Bronchial epithelial cell (primary cell): ENCODE measurements around the gene RAD51B. TPM values are rescaled to one million over a fixed set of nuclear protein-coding genes. Genes with fewer than 3 reads are reported as not detected.

Experiments
- DNase-seq: peaks from one replicate; pipeline ENCODE4 v3.0.0-alpha.2; 2010; ENCODE audit warnings: low read depth
- FAIRE-seq: peaks from 2 replicates; lab custom pipeline; 2011; peaks lifted over from hg19 to GRCh38; lab: Jason Lieb, UNC
- H3K27me3 ChIP-seq: 2 replicates; pipeline ENCODE4 v1.5.1; 2011; ENCODE audit warnings: low read length; ENCODE audit not compliant: control insufficient read depth, insufficient read depth
- H3K36me3 ChIP-seq: 2 replicates; pipeline ENCODE4 v1.5.1; 2011; ENCODE audit warnings: low read length; ENCODE audit not compliant: control insufficient read depth, insufficient read depth
- H3K4me3 ChIP-seq: 2 replicates; pipeline ENCODE4 v1.5.1; 2011; ENCODE audit warnings: mild to moderate bottlenecking, low read depth, low read length, control low read depth
- total RNA-seq: library from RNA; depleted of rRNA; stranded (reverse); fragments of >200 nt; gene quantifications from 2 replicates; pipeline ENCODE4 v1.2.1, GENCODE V29; 2014
- TF ChIP-seq, protein P1 (sequence below): IDR thresholded peaks from 2 replicates; pipeline ENCODE4 v1.5.1; 2011; ENCODE audit warnings: mild to moderate bottlenecking, moderate library complexity, low read length, control low read depth, inconsistent platforms; ENCODE audit not compliant: insufficient read depth, severe bottlenecking

Gene RAD51B
- total RNA-seq, 1 donor from 2014 or later, result 12.1 TPM

DNA sequence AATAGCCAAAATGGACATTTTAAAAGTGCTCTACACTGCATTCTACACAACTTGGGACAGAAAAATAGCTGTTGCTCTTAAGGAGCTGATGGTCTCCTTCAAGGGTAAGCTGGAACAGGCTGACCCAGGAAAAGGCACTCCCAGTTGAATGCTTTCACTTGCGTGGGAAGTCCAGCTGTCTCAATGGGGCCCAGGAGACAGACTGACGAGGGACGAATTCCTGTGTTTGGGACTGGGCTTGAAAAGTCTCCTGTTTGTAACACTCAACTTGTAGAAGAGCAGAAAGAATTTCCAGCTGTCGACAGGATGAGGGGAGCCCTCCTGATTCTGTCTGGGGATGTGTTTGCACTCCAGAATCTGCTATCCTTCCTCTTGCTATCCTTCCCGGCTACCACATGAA lies 792.5 kb downstream of the RAD51B start:
- Histone ChIP-seq H3K4me3 (no peak overlapping the region), H3K36me3 (no peaks in the 10 kb centered on the region), H3K27me3 (no peaks in the 10 kb centered on the region)
- no peak for DNase-seq
- TF ChIP-seq, protein P1, sequence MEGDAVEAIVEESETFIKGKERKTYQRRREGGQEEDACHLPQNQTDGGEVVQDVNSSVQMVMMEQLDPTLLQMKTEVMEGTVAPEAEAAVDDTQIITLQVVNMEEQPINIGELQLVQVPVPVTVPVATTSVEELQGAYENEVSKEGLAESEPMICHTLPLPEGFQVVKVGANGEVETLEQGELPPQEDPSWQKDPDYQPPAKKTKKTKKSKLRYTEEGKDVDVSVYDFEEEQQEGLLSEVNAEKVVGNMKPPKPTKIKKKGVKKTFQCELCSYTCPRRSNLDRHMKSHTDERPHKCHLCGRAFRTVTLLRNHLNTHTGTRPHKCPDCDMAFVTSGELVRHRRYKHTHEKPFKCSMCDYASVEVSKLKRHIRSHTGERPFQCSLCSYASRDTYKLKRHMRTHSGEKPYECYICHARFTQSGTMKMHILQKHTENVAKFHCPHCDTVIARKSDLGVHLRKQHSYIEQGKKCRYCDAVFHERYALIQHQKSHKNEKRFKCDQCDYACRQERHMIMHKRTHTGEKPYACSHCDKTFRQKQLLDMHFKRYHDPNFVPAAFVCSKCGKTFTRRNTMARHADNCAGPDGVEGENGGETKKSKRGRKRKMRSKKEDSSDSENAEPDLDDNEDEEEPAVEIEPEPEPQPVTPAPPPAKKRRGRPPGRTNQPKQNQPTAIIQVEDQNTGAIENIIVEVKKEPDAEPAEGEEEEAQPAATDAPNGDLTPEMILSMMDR, result no peak
- FAIRE-seq, result no peak

DNA sequence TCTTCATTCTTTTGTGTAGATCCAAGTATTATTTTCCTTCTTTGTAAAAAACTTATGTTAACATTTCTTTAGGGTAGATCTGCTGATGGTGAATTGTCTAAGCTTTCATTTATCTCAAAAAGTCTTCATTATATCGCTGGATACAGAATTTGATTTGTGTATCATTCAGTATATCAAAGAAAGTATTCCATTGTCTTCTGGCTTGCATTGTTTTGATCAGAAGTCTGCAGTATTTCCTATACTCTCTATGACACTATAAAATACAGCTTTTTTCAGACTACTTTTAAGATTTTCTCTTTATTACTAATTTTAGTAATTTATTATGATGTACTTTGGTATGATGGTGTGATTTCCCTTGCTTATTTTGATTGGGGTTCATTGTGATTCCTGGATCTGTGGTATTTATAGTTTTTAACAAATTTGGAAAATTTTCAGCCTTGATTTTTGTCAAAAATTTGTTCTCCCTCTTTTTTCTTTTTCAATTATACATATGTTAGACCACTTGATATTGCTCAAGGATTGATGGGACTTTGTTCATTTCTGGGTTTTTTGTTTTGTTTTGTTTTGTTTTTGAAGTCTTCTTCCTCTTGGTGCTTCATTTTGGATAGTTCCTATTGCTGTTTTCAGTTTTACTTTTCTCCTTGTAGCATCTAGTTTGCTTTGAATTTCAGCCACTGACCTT lies 796.8 kb downstream of the RAD51B start:
- TF ChIP-seq, protein P1, result no peak
- FAIRE-seq (no peak), DNase-seq (peak; percentile 17)
- Histone ChIP-seq H3K27me3 (no peaks in the 10 kb centered on the region), H3K36me3 (no peaks in the 10 kb centered on the region), H3K4me3 (no peak overlapping the region)

DNA sequence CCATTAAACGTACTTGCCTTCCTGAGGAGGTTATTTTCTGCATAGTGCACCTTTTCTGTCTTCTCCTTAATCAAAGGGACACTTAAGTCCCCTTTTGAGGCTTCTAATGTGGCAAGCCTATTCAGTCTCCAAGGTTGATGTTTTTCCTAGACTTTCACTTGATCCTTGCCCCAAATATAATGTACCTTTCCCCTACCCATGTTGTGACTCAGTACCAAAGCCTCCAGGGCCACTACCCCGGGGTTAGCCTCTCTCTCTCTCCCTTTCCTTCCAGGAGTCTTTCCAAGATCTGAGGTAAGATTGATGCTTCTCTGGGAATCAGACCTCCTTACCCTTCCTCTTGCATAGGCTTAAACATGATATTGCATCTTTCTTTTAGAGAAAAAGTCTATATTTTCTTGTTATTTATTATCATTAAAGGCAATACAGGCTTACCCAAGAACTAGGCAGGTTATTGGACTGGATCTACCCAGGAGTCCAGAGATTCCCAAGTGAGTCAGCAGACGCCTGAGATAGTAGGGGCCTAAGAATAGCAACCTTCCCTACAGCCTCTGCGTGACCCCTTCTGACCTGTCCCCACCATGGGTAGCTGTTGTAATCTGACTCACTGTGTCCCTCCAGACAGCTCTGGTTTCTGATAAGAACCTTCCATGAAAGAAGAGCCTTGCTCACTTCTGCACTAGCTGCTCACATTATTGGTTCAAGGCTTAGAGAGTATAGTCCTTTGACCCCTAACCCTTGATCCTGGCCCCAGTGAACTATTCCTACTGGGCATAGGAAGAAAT lies 800.4 kb downstream of the RAD51B start:
- DNase-seq (no peak), FAIRE-seq (no peak)
- H3K27me3 ChIP-seq, result no peaks in the 10 kb centered on the region
- no peaks in the 10 kb centered on the region for H3K36me3 ChIP-seq
- no peak overlapping the region for H3K4me3 ChIP-seq
- TF ChIP-seq, protein P1, result no peak

GRCh38 chr14:68621400-68622365 lies 802.1 kb downstream of the RAD51B start:
- no peak for FAIRE-seq
- Histone ChIP-seq H3K4me3 (no peak overlapping the region), H3K27me3 (no peaks in the 10 kb centered on the region), H3K36me3 (no peaks in the 10 kb centered on the region)
- no peak for DNase-seq
- TF ChIP-seq, protein P1, result no peak

GRCh38 chr14:68622856-68623255 lies 803.3 kb downstream of the RAD51B start:
- DNase-seq (no peak), FAIRE-seq (no peak)
- TF ChIP-seq, protein P1, result no peak
- Histone ChIP-seq H3K27me3 (no peaks in the 10 kb centered on the region), H3K36me3 (no peaks in the 10 kb centered on the region), H3K4me3 (no peak overlapping the region)
